SK-N-SH treated with all-trans-retinoic acid at 6 μM for 48 hours (cell line): ENCODE data around the gene ADAM30.

Experiments used
- ARNTL ChIP-seq: fragments of 450-650 bp; formaldehyde crosslinking; IDR thresholded peaks from 2 replicates; pipeline ENCODE4 v1.5.0; 2020; ENCODE audit warnings: low read depth, mild to moderate bottlenecking, moderate library complexity, borderline replicate concordance
- CSDC2 ChIP-seq: fragments of 250-450 bp; sonication (Bioruptor Pico); IDR thresholded peaks from 2 replicates; pipeline ENCODE4 v1.5.0; 2020; ENCODE audit warnings: mild to moderate bottlenecking, moderate library complexity
- PPARA ChIP-seq: fragments of 250-450 bp; sonication (Bioruptor Pico); IDR thresholded peaks from 2 replicates; pipeline ENCODE4 v1.5.0; 2020; ENCODE audit warnings: mild to moderate bottlenecking, borderline replicate concordance
- RARB ChIP-seq: fragments of 250-450 bp; sonication (Bioruptor Pico); IDR thresholded peaks from 2 replicates; pipeline ENCODE4 v1.8.0; 2021; ENCODE audit warnings: mild to moderate bottlenecking, moderate library complexity
- ZC3H10 ChIP-seq: fragments of 250-450 bp; sonication (Bioruptor Pico); IDR thresholded peaks from 2 replicates; pipeline ENCODE4 v1.5.1; 2021; ENCODE audit warnings: mild to moderate bottlenecking, moderate library complexity
- TF ChIP-seq, protein P1 (sequence below): fragments of 250-450 bp; sonication (Bioruptor Pico); IDR thresholded peaks from 2 replicates; pipeline ENCODE4 v1.5.1; 2020; ENCODE audit warnings: low read depth, mild to moderate bottlenecking, moderate library complexity
- TF ChIP-seq, protein P2 (sequence below): fragments of 250-450 bp; sonication (Bioruptor Pico); IDR thresholded peaks from 2 replicates; pipeline ENCODE4 v1.8.0; 2020; ENCODE audit warnings: mild to moderate bottlenecking, moderate library complexity, borderline replicate concordance

- TF ChIP-seq RARB (no peak), PPARA (no peak), CSDC2 (CRISPR knock-in tag) (no peak), ZC3H10 (CRISPR knock-in tag) (no peak), ARNTL (CRISPR knock-in tag) (no peak)
- TF ChIP-seq, protein P1, sequence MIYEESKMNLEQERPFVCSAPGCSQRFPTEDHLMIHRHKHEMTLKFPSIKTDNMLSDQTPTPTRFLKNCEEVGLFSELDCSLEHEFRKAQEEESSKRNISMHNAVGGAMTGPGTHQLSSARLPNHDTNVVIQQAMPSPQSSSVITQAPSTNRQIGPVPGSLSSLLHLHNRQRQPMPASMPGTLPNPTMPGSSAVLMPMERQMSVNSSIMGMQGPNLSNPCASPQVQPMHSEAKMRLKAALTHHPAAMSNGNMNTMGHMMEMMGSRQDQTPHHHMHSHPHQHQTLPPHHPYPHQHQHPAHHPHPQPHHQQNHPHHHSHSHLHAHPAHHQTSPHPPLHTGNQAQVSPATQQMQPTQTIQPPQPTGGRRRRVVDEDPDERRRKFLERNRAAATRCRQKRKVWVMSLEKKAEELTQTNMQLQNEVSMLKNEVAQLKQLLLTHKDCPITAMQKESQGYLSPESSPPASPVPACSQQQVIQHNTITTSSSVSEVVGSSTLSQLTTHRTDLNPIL (CRISPR knock-in tag): no peak
- TF ChIP-seq, protein P2, sequence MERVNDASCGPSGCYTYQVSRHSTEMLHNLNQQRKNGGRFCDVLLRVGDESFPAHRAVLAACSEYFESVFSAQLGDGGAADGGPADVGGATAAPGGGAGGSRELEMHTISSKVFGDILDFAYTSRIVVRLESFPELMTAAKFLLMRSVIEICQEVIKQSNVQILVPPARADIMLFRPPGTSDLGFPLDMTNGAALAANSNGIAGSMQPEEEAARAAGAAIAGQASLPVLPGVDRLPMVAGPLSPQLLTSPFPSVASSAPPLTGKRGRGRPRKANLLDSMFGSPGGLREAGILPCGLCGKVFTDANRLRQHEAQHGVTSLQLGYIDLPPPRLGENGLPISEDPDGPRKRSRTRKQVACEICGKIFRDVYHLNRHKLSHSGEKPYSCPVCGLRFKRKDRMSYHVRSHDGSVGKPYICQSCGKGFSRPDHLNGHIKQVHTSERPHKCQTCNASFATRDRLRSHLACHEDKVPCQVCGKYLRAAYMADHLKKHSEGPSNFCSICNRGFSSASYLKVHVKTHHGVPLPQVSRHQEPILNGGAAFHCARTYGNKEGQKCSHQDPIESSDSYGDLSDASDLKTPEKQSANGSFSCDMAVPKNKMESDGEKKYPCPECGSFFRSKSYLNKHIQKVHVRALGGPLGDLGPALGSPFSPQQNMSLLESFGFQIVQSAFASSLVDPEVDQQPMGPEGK (CRISPR knock-in tag): no peak
Observed at GRCh38 chr1:119929643-119930315, 33.5 kb upstream of the ADAM30 start.
